Lower leg skin (tissue), 3 donors: Measurements from ENCODE around the gene NGEF.

Experiments used
- POLR2A ChIP-seq, 2 donors: fragments of 450-650 bp; IDR thresholded peaks; one replicate each; pipeline ENCODE4 v1.6.1; 2016 to 2017; ENCODE audit warnings: antibody characterized with exemption in 2 of 2, mild to moderate bottlenecking in 1 of 2, moderate library complexity in 1 of 2
- TF ChIP-seq, protein P1 (sequence below), 3 donors: fragments of 450-650 bp; IDR thresholded peaks; one replicate each; pipeline ENCODE4 v1.5.1; 2016; ENCODE audit warnings: antibody characterized with exemption in 3 of 3, mild to moderate bottlenecking in 3 of 3, moderate library complexity in 2 of 3

DNA sequence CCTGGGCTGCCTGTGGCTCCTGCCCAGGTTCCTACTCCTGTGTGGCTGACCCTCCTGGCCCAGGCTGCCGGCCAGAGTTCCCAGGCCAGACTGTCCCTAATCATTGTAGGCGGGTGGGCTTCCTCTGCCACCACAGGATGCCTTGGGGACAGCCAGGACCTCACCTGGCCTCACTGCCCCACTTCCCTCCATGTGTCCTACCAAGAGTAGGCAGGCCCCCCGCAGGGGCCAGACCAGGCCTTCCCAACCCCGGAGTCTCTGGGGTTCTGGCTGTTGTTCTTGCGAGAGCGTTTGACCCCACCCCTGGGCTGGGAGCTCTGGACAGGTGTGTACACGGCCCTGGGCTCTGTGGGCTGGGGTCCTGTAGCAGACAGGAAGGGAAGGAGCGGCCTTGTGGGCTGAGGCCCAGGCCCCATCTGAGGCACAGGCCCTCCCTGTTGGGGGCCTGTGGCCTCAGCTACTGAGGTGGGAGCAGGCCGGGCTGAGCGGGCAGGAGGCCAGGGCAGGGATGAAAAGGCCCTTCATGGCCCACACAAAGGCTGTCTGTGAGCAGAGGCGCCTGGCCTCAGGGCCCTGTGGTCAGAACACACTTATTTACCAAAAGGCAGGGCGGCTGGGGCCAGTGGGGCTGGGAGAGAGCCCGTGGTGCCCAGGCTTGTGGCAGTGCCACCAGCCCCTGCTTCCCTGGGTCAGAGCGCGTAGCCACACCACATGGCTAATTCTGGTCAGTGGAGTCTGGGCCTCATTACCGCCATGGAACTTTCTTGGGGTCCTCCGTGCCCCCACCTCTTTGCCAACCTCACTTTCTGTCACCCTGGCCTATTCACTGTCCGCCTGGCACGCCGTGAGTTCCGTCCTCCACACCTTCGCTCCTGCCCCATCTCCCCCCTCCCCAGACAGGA lies 141.0 kb downstream of the NGEF start:
- TF ChIP-seq POLR2A (IDR thresholded peaks at IDR 0.05), result no peak
- TF ChIP-seq, protein P1, sequence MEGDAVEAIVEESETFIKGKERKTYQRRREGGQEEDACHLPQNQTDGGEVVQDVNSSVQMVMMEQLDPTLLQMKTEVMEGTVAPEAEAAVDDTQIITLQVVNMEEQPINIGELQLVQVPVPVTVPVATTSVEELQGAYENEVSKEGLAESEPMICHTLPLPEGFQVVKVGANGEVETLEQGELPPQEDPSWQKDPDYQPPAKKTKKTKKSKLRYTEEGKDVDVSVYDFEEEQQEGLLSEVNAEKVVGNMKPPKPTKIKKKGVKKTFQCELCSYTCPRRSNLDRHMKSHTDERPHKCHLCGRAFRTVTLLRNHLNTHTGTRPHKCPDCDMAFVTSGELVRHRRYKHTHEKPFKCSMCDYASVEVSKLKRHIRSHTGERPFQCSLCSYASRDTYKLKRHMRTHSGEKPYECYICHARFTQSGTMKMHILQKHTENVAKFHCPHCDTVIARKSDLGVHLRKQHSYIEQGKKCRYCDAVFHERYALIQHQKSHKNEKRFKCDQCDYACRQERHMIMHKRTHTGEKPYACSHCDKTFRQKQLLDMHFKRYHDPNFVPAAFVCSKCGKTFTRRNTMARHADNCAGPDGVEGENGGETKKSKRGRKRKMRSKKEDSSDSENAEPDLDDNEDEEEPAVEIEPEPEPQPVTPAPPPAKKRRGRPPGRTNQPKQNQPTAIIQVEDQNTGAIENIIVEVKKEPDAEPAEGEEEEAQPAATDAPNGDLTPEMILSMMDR (IDR thresholded peaks at IDR 0.05), result no peak
